ENCODE results near the gene SKI.

DNA sequence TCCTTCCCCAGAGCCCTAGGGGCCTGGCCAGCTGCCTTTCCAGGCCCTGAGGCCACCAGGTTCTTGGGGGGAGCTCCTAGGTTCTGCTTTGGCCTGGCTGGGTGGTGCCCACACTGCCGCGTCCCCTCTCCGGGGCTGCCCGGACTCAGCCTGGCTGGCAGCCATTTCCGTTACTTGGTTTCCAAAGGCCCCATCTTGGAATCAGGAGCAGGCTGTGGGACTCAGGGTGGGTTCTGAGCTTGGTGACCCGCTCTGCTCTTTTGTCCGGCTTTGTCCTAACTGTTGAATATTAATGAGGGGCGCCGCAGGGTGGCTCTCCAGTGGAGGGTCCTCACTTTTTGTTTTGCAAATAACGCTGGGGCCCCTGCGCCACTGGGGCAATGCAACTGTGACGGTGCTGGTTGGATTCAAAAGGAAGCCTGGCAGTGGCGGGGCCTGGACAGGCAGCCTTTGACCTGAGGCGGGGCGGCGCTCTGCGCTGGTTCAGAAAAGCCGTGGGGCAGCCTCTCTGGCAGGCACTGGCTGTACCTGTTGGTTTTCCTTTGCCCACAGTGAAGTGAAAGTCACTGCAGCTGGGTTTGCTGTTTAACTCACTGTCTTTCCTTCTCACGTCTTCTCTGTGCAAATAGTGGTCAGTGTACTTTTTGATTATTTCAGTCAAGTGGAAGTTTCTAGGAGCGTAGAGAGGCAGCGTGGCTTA lies 20.2 kb downstream of the SKI start:
- TF ChIP-seq, protein P1, sequence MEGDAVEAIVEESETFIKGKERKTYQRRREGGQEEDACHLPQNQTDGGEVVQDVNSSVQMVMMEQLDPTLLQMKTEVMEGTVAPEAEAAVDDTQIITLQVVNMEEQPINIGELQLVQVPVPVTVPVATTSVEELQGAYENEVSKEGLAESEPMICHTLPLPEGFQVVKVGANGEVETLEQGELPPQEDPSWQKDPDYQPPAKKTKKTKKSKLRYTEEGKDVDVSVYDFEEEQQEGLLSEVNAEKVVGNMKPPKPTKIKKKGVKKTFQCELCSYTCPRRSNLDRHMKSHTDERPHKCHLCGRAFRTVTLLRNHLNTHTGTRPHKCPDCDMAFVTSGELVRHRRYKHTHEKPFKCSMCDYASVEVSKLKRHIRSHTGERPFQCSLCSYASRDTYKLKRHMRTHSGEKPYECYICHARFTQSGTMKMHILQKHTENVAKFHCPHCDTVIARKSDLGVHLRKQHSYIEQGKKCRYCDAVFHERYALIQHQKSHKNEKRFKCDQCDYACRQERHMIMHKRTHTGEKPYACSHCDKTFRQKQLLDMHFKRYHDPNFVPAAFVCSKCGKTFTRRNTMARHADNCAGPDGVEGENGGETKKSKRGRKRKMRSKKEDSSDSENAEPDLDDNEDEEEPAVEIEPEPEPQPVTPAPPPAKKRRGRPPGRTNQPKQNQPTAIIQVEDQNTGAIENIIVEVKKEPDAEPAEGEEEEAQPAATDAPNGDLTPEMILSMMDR (IDR thresholded peaks at IDR 0.05), result no peak
- TF ChIP-seq POLR2A (IDR thresholded peaks at IDR 0.05), result no peak
